Measurements from ENCODE around the gene SLCO2A1. TPM values are rescaled to one million over a fixed set of nuclear protein-coding genes. Genes with fewer than 3 reads are reported as not detected.
A peak's percentile ranks its signal among the peaks of the same experiment; 100 is the strongest.

Gene SLCO2A1
- total RNA-seq, 1 experiment from 2014 or later = not detected

GRCh38 chr3:133910422-133910821 is 119.3 kb downstream of the SLCO2A1 start:
- Histone ChIP-seq H3K27ac (ENCODE audit: low read length) (no peak overlapping the region), H3K4me2 (ENCODE audit: low read depth, low read length, poor library complexity, severe bottlenecking) (no peak overlapping the region), H3K36me3 (ENCODE audit: insufficient read depth, low read length) (no peaks in the 10 kb centered on the region), H3K9me3 (ENCODE audit: low read length) (no peaks in the 10 kb centered on the region), H3K27me3 (ENCODE audit: low read length) (no peaks in the 10 kb centered on the region), H3K79me2 (ENCODE audit: low read length) (no peaks in the 10 kb centered on the region), H2AFZ (ENCODE audit: low read length) (no peak overlapping the region), H3K4me3 (ENCODE audit: low read length) (no peak overlapping the region), H3K4me1 (ENCODE audit: low read length) (no peaks in the 10 kb centered on the region), H3K9me2 (replicated peaks; ENCODE audit: insufficient read depth, low read length) (no peaks in the 10 kb centered on the region), H3K9ac (ENCODE audit: low read length) (no peak overlapping the region), H4K20me1 (ENCODE audit: insufficient read depth, low read depth, low read length) (no peaks in the 10 kb centered on the region)
- DNase-seq = no peak

GRCh38 chr3:133905376-133905775 is 124.3 kb downstream of the SLCO2A1 start:
- no peak overlapping the region for H2AFZ ChIP-seq (ENCODE audit: low read length)
- H3K4me2 ChIP-seq (ENCODE audit: low read depth, low read length, poor library complexity, severe bottlenecking) = no peak overlapping the region

GRCh38 chr3:133901847-133902246 is 127.9 kb downstream of the SLCO2A1 start:
- no peak overlapping the region for H3K27ac ChIP-seq (ENCODE audit: low read length)
- H3K79me2 ChIP-seq (ENCODE audit: low read length) = no peaks in the 10 kb centered on the region
- no peaks in the 10 kb centered on the region for H3K27me3 ChIP-seq (ENCODE audit: low read length)
- H3K36me3 ChIP-seq (ENCODE audit: insufficient read depth, low read length) = no peaks in the 10 kb centered on the region
- H3K4me3 ChIP-seq (ENCODE audit: low read length) = no peak overlapping the region
- H3K9me3 ChIP-seq (ENCODE audit: low read length) = no peaks in the 10 kb centered on the region
- no peaks in the 10 kb centered on the region for H3K4me1 ChIP-seq (ENCODE audit: low read length)
- no peaks in the 10 kb centered on the region for H4K20me1 ChIP-seq (ENCODE audit: insufficient read depth, low read depth, low read length)
- no peak overlapping the region for H3K9ac ChIP-seq (ENCODE audit: low read length)
- no peak for DNase-seq
- no peak overlapping the region for H2AFZ ChIP-seq (ENCODE audit: low read length)
- no peaks in the 10 kb centered on the region for H3K9me2 ChIP-seq (replicated peaks; ENCODE audit: insufficient read depth, low read length)
- no peak overlapping the region for H3K4me2 ChIP-seq (ENCODE audit: low read depth, low read length, poor library complexity, severe bottlenecking)

More at GRCh38 chr3:133905376-133905775, 124.3 kb downstream of the SLCO2A1 start:
- no peak overlapping the region for H3K27ac ChIP-seq (ENCODE audit: low read length)
- H3K9ac ChIP-seq (ENCODE audit: low read length) = no peak overlapping the region
- peak; percentile 76 for DNase-seq
- H3K9me3 ChIP-seq (ENCODE audit: low read length) = no peaks in the 10 kb centered on the region
- no peaks in the 10 kb centered on the region for H3K9me2 ChIP-seq (replicated peaks; ENCODE audit: insufficient read depth, low read length)
- H3K36me3 ChIP-seq (ENCODE audit: insufficient read depth, low read length) = no peaks in the 10 kb centered on the region
- no peak overlapping the region for H3K4me3 ChIP-seq (ENCODE audit: low read length)
- no peaks in the 10 kb centered on the region for H3K27me3 ChIP-seq (ENCODE audit: low read length)
- no peaks in the 10 kb centered on the region for H3K4me1 ChIP-seq (ENCODE audit: low read length)
- H4K20me1 ChIP-seq (ENCODE audit: insufficient read depth, low read depth, low read length) = no peaks in the 10 kb centered on the region
- no peaks in the 10 kb centered on the region for H3K79me2 ChIP-seq (ENCODE audit: low read length)

GRCh38 chr3:133901083-133901482 is 128.6 kb downstream of the SLCO2A1 start:
- Histone ChIP-seq H3K27me3 (ENCODE audit: low read length) (no peaks in the 10 kb centered on the region), H3K79me2 (ENCODE audit: low read length) (no peaks in the 10 kb centered on the region), H3K9me2 (replicated peaks; ENCODE audit: insufficient read depth, low read length) (no peaks in the 10 kb centered on the region), H3K27ac (ENCODE audit: low read length) (no peak overlapping the region), H3K9me3 (ENCODE audit: low read length) (no peaks in the 10 kb centered on the region), H3K36me3 (ENCODE audit: insufficient read depth, low read length) (no peaks in the 10 kb centered on the region), H3K4me3 (ENCODE audit: low read length) (no peak overlapping the region), H2AFZ (ENCODE audit: low read length) (no peak overlapping the region), H3K4me2 (ENCODE audit: low read depth, low read length, poor library complexity, severe bottlenecking) (no peak overlapping the region), H3K9ac (ENCODE audit: low read length) (no peak overlapping the region), H3K4me1 (ENCODE audit: low read length) (no peaks in the 10 kb centered on the region), H4K20me1 (ENCODE audit: insufficient read depth, low read depth, low read length) (no peaks in the 10 kb centered on the region)
- peak; percentile 46 for DNase-seq

GRCh38 chr3:133899311-133899710 is 130.4 kb downstream of the SLCO2A1 start:
- Histone ChIP-seq H3K9ac (ENCODE audit: low read length) (no peak overlapping the region), H3K9me3 (ENCODE audit: low read length) (no peaks in the 10 kb centered on the region), H3K36me3 (ENCODE audit: insufficient read depth, low read length) (no peaks in the 10 kb centered on the region), H3K4me2 (ENCODE audit: low read depth, low read length, poor library complexity, severe bottlenecking) (no peak overlapping the region), H3K27ac (ENCODE audit: low read length) (no peak overlapping the region), H3K9me2 (replicated peaks; ENCODE audit: insufficient read depth, low read length) (no peaks in the 10 kb centered on the region), H3K79me2 (ENCODE audit: low read length) (no peaks in the 10 kb centered on the region), H2AFZ (ENCODE audit: low read length) (no peak overlapping the region), H3K27me3 (ENCODE audit: low read length) (no peaks in the 10 kb centered on the region), H4K20me1 (ENCODE audit: insufficient read depth, low read depth, low read length) (no peaks in the 10 kb centered on the region), H3K4me3 (ENCODE audit: low read length) (no peak overlapping the region), H3K4me1 (ENCODE audit: low read length) (no peaks in the 10 kb centered on the region)
- no peak for DNase-seq

GRCh38 chr3:133897547-133897946 is 132.2 kb downstream of the SLCO2A1 start:
- no peaks in the 10 kb centered on the region for H3K27me3 ChIP-seq (ENCODE audit: low read length)
- H3K9me3 ChIP-seq (ENCODE audit: low read length) = no peaks in the 10 kb centered on the region
- H3K9me2 ChIP-seq (replicated peaks; ENCODE audit: insufficient read depth, low read length) = no peaks in the 10 kb centered on the region
- H3K4me2 ChIP-seq (ENCODE audit: low read depth, low read length, poor library complexity, severe bottlenecking) = no peak overlapping the region
- DNase-seq = no peak
- no peak overlapping the region for H3K9ac ChIP-seq (ENCODE audit: low read length)
- H3K79me2 ChIP-seq (ENCODE audit: low read length) = no peaks in the 10 kb centered on the region
- H2AFZ ChIP-seq (ENCODE audit: low read length) = no peak overlapping the region
- no peak overlapping the region for H3K4me3 ChIP-seq (ENCODE audit: low read length)
- no peaks in the 10 kb centered on the region for H3K36me3 ChIP-seq (ENCODE audit: insufficient read depth, low read length)
- H3K4me1 ChIP-seq (ENCODE audit: low read length) = no peaks in the 10 kb centered on the region
- no peaks in the 10 kb centered on the region for H4K20me1 ChIP-seq (ENCODE audit: insufficient read depth, low read depth, low read length)
- H3K27ac ChIP-seq (ENCODE audit: low read length) = no peak overlapping the region

GRCh38 chr3:133896002-133896761 is 133.5 kb downstream of the SLCO2A1 start:
- no peak overlapping the region for H3K27ac ChIP-seq (ENCODE audit: low read length)
- H3K9me2 ChIP-seq (replicated peaks; ENCODE audit: insufficient read depth, low read length) = no peaks in the 10 kb centered on the region
- H3K4me3 ChIP-seq (ENCODE audit: low read length) = no peak overlapping the region
- no peaks in the 10 kb centered on the region for H3K4me1 ChIP-seq (ENCODE audit: low read length)
- no peaks in the 10 kb centered on the region for H4K20me1 ChIP-seq (ENCODE audit: insufficient read depth, low read depth, low read length)
- no peak overlapping the region for H3K9ac ChIP-seq (ENCODE audit: low read length)
- H3K36me3 ChIP-seq (ENCODE audit: insufficient read depth, low read length) = no peaks in the 10 kb centered on the region
- no peak overlapping the region for H2AFZ ChIP-seq (ENCODE audit: low read length)
- no peaks in the 10 kb centered on the region for H3K9me3 ChIP-seq (ENCODE audit: low read length)
- no peaks in the 10 kb centered on the region for H3K27me3 ChIP-seq (ENCODE audit: low read length)
- DNase-seq = no peak
- H3K79me2 ChIP-seq (ENCODE audit: low read length) = no peaks in the 10 kb centered on the region
- no peak overlapping the region for H3K4me2 ChIP-seq (ENCODE audit: low read depth, low read length, poor library complexity, severe bottlenecking)

GRCh38 chr3:133895208-133896001 is 134.3 kb downstream of the SLCO2A1 start, which contains the start of gene RAB6B:
Gene RAB6B, minus strand, starts transcription at chr3:133895882. Its CDS starts 416 bp downstream, at chr3:133895466.
- no peaks in the 10 kb centered on the region for H3K9me3 ChIP-seq (ENCODE audit: low read length)
- no peaks in the 10 kb centered on the region for H3K79me2 ChIP-seq (ENCODE audit: low read length)
- no peaks in the 10 kb centered on the region for H3K4me1 ChIP-seq (ENCODE audit: low read length)
- no peaks in the 10 kb centered on the region for H3K27me3 ChIP-seq (ENCODE audit: low read length)
- no peak for DNase-seq
- H3K4me3 ChIP-seq (ENCODE audit: low read length) = no peak within 1 kb of the TSS
- no peaks in the 10 kb centered on the region for H4K20me1 ChIP-seq (ENCODE audit: insufficient read depth, low read depth, low read length)
- H3K4me2 ChIP-seq (ENCODE audit: low read depth, low read length, poor library complexity, severe bottlenecking) = no peak within 1 kb of the TSS
- no peak within 1 kb of the TSS for H3K27ac ChIP-seq (ENCODE audit: low read length)
- no peak within 1 kb of the TSS for H3K9ac ChIP-seq (ENCODE audit: low read length)
- no peak within 1 kb of the TSS for H2AFZ ChIP-seq (ENCODE audit: low read length)
- no peaks in the 10 kb centered on the region for H3K9me2 ChIP-seq (replicated peaks; ENCODE audit: insufficient read depth, low read length)
- H3K36me3 ChIP-seq (ENCODE audit: insufficient read depth, low read length) = no peaks in the 10 kb centered on the region
